HUES6 (cell line): ENCODE results near the gene CFAP251.

Experiments used
- H3K27ac ChIP-seq: 2 replicates; pipeline ENCODE4 v1.7.0; 2013; ENCODE audit warnings: low read depth, mild to moderate bottlenecking, low read length, inconsistent platforms
- H3K27me3 ChIP-seq: 2 replicates; pipeline ENCODE4 v1.6.1; 2013; ENCODE audit warnings: low read length; ENCODE audit not compliant: control insufficient read depth, insufficient read depth
- H3K36me3 ChIP-seq: 2 replicates; pipeline ENCODE4 v1.6.1; 2013; ENCODE audit warnings: low read length; ENCODE audit not compliant: control insufficient read depth, insufficient read depth
- H3K4me1 ChIP-seq: 2 replicates; pipeline ENCODE4 v1.6.1; 2013; ENCODE audit warnings: low read length; ENCODE audit not compliant: control insufficient read depth, insufficient read depth
- H3K4me3 ChIP-seq: 2 replicates; pipeline ENCODE4 v1.5.1; 2013; ENCODE audit warnings: low read depth, low read length
- H3K9ac ChIP-seq: one replicate; pipeline ENCODE4 v1.6.1; 2013; ENCODE audit warnings: mild to moderate bottlenecking, low read length
- H3K9me3 ChIP-seq: 2 replicates; pipeline ENCODE4 v1.6.1; 2013; ENCODE audit warnings: low read depth, low read length; ENCODE audit not compliant: control insufficient read depth, insufficient read depth

CFAP251 gene

DNA sequence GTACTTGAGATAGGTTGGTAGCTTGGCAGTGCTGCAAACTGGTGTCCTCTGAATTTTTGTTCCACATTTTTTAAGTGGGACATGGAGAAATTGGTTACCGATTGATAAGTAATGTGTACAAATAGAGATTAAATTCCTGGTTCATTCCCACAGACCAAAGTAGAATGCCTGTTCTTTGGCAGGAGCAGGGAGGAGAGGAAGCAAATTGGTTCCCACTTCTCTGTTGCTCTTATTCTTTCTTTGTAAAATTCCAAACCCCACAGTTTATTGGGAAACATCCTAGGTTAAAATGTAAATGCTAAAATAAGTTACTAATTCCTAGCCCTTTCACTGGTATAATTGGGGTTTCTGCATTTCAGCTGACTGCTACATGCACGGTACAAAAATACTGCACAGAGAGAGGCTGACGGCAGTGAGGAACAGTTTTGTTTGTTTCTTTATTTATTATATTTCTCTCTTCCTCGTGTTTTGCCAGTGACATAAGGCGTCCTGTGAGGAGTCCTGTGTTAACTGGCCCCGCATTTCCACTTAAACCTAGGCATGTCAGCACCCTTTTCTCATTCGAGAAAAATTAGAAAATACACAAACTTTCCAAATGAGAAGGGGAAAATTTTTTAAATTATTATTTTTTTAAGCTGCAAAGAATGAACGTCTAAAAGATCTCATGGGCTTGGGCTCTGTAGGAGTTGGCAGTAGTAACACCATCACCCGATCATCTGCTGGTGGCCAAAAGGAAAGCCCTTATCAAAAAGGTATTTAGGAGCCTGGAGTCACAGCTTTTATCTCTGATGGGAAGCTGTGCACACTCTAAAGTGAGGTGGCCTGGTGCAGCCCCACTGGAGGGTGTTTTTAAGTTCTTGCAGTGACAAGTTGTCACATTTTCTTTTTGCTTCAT is 77.9 kb downstream of the CFAP251 start:
- no peaks in the 10 kb centered on the region for H3K36me3 ChIP-seq
- no peak overlapping the region for H3K9ac ChIP-seq
- peaks cover 15% of the 10 kb centered on the region; the same call in 1 of the 2 replicates for H3K9me3 ChIP-seq
- H3K27ac ChIP-seq: no peak overlapping the region
- H3K4me1 ChIP-seq: no peaks in the 10 kb centered on the region
- H3K4me3 ChIP-seq: no peak overlapping the region
- H3K27me3 ChIP-seq: no peaks in the 10 kb centered on the region

- H3K4me3 ChIP-seq: no peak overlapping the region
- no peak overlapping the region for H3K9ac ChIP-seq
- H3K27me3 ChIP-seq: no peaks in the 10 kb centered on the region
- no peak overlapping the region for H3K27ac ChIP-seq
- H3K36me3 ChIP-seq: no peaks in the 10 kb centered on the region
- no peaks in the 10 kb centered on the region for H3K4me1 ChIP-seq
- peaks cover 11% of the 10 kb centered on the region; the same call in 1 of the 2 replicates for H3K9me3 ChIP-seq
Observed at GRCh38 chr12:121996945-121997612, 78.7 kb downstream of the CFAP251 start.

GRCh38 chr12:122001466-122002209 is 83.2 kb downstream of the CFAP251 start:
- Histone ChIP-seq H3K4me1 (no peaks in the 10 kb centered on the region), H3K27me3 (no peaks in the 10 kb centered on the region), H3K9ac (no peak overlapping the region), H3K4me3 (no peak overlapping the region), H3K9me3 (peaks cover 5% of the 10 kb centered on the region; the same call in 1 of the 2 replicates), H3K36me3 (no peaks in the 10 kb centered on the region), H3K27ac (no peak overlapping the region)

DNA sequence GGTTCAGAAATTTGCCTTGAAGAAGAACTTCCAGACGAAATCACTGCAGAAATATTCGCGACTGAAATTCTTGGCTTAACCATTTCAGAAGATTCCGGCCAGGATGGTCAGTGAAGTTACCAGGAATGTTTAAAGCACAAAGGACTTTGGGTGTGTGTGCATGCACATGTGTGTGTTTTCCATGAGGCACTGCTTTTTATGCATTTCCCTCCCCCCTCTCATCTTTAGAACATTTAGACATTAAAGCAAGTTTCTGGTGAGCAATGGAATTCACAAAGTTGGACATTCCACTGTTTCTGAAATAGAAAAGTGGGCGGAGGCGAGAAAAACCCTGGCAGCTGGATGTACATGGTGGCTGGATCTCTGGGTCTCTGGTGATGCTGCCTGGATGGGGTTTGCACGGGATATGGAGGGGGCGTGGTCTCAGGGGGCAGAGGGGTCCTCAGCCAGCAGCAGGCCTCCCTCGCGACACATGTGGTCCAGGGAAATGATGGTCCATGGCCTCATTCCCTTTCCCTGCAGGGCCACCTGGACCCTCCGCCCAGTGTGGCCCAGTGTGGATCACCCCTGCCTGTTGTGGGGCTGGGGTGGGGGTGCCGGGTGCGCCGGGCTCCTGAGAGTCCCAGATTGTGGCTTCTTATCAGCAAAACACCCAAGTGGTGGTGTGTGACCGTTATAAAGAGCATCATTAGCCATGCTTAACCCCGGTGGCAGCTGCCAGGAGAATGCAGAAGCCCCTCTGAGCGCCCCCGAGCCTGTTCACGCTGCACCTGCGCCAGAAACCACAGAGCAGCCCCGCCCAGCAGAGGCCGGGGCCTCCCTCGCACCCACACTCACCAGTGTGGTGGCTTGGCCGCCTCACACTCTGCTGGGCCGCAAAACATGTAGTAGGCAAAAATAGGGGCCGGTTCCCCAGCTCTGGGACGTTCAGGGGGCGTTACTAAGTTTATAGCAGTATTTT is 85.5 kb downstream of the CFAP251 start:
- Histone ChIP-seq H3K4me3 (no peak overlapping the region), H3K36me3 (no peaks in the 10 kb centered on the region), H3K4me1 (no peaks in the 10 kb centered on the region), H3K9ac (no peak overlapping the region), H3K9me3 (peaks cover 4% of the 10 kb centered on the region; the same call in 1 of the 2 replicates), H3K27ac (no peak overlapping the region), H3K27me3 (no peaks in the 10 kb centered on the region)

DNA sequence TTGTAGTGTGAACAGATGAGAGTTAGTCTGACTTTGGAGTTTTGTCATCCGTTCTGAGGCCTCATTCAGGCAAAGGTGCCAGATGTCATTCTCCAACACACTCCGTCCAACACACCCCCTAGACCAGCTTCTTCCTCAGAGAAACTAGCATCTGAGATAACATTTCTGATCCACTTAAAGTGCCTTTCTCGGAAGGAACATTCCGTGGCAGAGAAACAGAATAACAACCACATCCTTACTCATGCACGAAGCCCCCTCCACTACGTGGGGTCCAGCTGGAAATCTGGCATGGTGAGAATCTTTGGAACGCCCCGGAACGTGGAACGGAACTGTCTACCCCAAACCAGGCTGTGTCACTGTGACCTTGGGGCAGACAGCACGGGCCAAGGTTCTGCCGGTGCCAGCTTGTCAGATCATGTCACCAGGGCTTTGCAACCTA is 86.3 kb downstream of the CFAP251 start:
- H3K36me3 ChIP-seq: no peaks in the 10 kb centered on the region
- no peaks in the 10 kb centered on the region for H3K9me3 ChIP-seq
- H3K4me1 ChIP-seq: no peaks in the 10 kb centered on the region
- H3K9ac ChIP-seq: no peak overlapping the region
- H3K27ac ChIP-seq: no peak overlapping the region
- no peaks in the 10 kb centered on the region for H3K27me3 ChIP-seq
- no peak overlapping the region for H3K4me3 ChIP-seq

- Histone ChIP-seq H3K27ac (no peak overlapping the region), H3K4me3 (no peak overlapping the region), H3K36me3 (no peaks in the 10 kb centered on the region), H3K9me3 (no peaks in the 10 kb centered on the region), H3K4me1 (no peaks in the 10 kb centered on the region), H3K9ac (no peak overlapping the region), H3K27me3 (no peaks in the 10 kb centered on the region)
Observed at GRCh38 chr12:122005252-122005776, 86.9 kb downstream of the CFAP251 start.

GRCh38 chr12:122006186-122006926 is 88.0 kb downstream of the CFAP251 start:
- H3K9ac ChIP-seq: no peak overlapping the region
- no peaks in the 10 kb centered on the region for H3K27me3 ChIP-seq
- no peaks in the 10 kb centered on the region for H3K36me3 ChIP-seq
- H3K4me3 ChIP-seq: no peak overlapping the region
- no peaks in the 10 kb centered on the region for H3K9me3 ChIP-seq
- H3K4me1 ChIP-seq: no peaks in the 10 kb centered on the region
- no peak overlapping the region for H3K27ac ChIP-seq

DNA sequence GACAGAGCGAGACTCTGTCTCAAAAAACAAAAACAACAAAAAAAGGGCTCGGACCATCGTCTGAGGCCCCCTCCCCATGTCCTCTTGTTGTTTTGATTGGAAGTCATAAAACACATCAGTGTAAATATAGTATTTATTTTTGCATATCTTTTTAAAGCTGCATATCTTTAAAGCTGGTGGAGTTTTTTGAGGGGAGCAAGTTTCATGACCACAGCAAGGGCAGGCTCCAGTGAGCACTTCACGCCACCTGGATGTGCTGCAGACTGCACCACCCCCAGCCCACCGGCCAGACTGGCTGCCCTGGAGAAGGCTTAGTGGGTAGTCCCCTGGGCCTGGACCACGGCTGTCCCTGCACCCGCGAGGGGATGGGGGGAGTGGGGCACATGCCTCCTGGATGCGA is 91.3 kb downstream of the CFAP251 start:
- Histone ChIP-seq H3K9ac (no peak overlapping the region), H3K4me1 (no peaks in the 10 kb centered on the region), H3K4me3 (no peak overlapping the region), H3K36me3 (no peaks in the 10 kb centered on the region), H3K9me3 (0 out of 2 replicates have a peak, but pooled peaks cover 3% of the 10 kb centered on the region), H3K27me3 (no peaks in the 10 kb centered on the region), H3K27ac (no peak overlapping the region)

GRCh38 chr12:122012184-122012583 is 93.8 kb downstream of the CFAP251 start:
- Histone ChIP-seq H3K27ac (no peak overlapping the region), H3K9ac (no peak overlapping the region), H3K36me3 (no peaks in the 10 kb centered on the region), H3K9me3 (0 out of 2 replicates have a peak, but pooled peaks cover 3% of the 10 kb centered on the region), H3K4me1 (no peaks in the 10 kb centered on the region), H3K27me3 (no peaks in the 10 kb centered on the region), H3K4me3 (no peak overlapping the region)
